ENCODE measurements around the gene FOXB2.

- TF ChIP-seq CTCF (IDR thresholded peaks at IDR 0.05) (no peak), EZH2 (IDR thresholded peaks at IDR 0.05) (no peak)
Measured at GRCh38 chr9:76999261-76999660, 20.2 kb upstream of the FOXB2 start.
